Activated CD4-positive, alpha-beta memory T cell treated with anti-CD3 and anti-CD28 coated beads for 36 hours (primary cell): ENCODE results near the gene CCNI. TPM values are rescaled to one million over a fixed set of nuclear protein-coding genes. Genes with fewer than 3 reads are reported as not detected.

Source experiments
- CTCF ChIA-PET: fragments of 350-600 bp; sonication (Branson Sonifier 250); formaldehyde crosslinking; loops from one replicate; lab custom pipeline; 2021; ENCODE audit warnings: antibody characterized with exemption, inconsistent platforms; lab: Charles Lee
- POLR2A ChIA-PET: fragments of 350-600 bp; sonication (Branson Sonifier 250); formaldehyde crosslinking; loops from one replicate; lab custom pipeline; 2021; ENCODE audit warnings: antibody characterized with exemption; lab: Charles Lee
- DNase-seq: peaks from one replicate; pipeline ENCODE4 v3.0.0-alpha.2; 2020
- H3K27ac Mint-ChIP-seq: one replicate; pipeline ENCODE4 v1.8.0; 2021; ENCODE audit warnings: mixed read lengths
- H3K27me3 Mint-ChIP-seq: one replicate; pipeline ENCODE4 v1.8.0; 2021; ENCODE audit warnings: mixed read lengths
- H3K36me3 Mint-ChIP-seq: one replicate; pipeline ENCODE4 v1.8.0; 2021; ENCODE audit warnings: mixed read lengths
- H3K4me1 Mint-ChIP-seq: one replicate; pipeline ENCODE4 v1.8.0; 2021; ENCODE audit warnings: low read depth, mixed read lengths
- H3K4me3 Mint-ChIP-seq: one replicate; pipeline ENCODE4 v1.8.0; 2021; ENCODE audit warnings: mild to moderate bottlenecking, mixed read lengths
- H3K9me3 Mint-ChIP-seq: one replicate; pipeline ENCODE4 v1.8.0; 2021; ENCODE audit warnings: mixed read lengths
- intact Hi-C: fragments of 100-400 bp; cut with micrococcal nuclease; formaldehyde crosslinking; loops from one replicate; pipeline ENCODE4 v1.15.1; 2023
- total RNA-seq, 2 experiments: library from RNA; stranded (reverse); gene quantifications; one replicate each; pipeline ENCODE4 v1.2.3, GENCODE V29; 2021

Gene CCNI
- total RNA-seq, 2 experiments from 2014 or later = 259 to 264 TPM

DNA sequence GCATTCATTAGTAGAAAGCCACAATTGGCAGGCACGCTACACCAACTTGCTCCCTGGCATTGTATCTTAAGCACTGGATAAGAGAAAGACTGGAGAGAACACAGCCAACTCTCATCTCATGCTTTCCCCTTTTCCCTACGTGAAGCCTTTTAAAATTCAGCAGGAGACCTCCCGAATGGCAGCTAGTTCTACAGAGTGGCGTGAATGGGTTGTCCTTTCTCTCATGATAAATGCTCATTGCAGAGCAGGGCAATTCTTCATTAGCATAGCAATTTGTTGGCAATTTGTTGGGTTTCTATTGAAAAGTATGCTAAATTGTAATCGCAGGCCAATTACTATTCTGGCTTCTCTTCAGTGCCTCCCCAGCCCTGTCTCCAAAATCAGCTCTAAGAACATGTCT is 78.3 kb downstream of the CCNI start:
- CTCF ChIA-PET = no interaction called here
- no peak overlapping the region for H3K27ac Mint-ChIP-seq

More for the DNA sequence above, 78.3 kb downstream of the CCNI start:
- peaks cover 20% of the 10 kb centered on the region for H3K36me3 Mint-ChIP-seq
- POLR2A ChIA-PET = no interaction called here
- peaks cover 32% of the 10 kb centered on the region for H3K4me1 Mint-ChIP-seq
- H3K9me3 Mint-ChIP-seq = no peaks in the 10 kb centered on the region
- no peak overlapping the region for H3K4me3 Mint-ChIP-seq
- no peak for DNase-seq
- no peaks in the 10 kb centered on the region for H3K27me3 Mint-ChIP-seq
- intact Hi-C loops = loop anchor here (10.0 kb wide), 1 partner anchor 587 kb away; no protein-coding TSS in a partner anchor

Other genes starting within 250 kb of the CCNI start
- gene SOWAHB, start 177.8 kb downstream of the CCNI start, total RNA-seq = not detected
- gene SEPTIN11, start 126.2 kb downstream of the CCNI start, total RNA-seq = 10 to 100 TPM; 28.3 to 33.6 TPM
- gene CCNG2, start 81.2 kb upstream of the CCNI start, total RNA-seq = 10 to 100 TPM; 23.9 to 25.1 TPM